HG02623 (cell line): Measurements from ENCODE around the gene RAB28.

Source experiments
- ATAC-seq: cut with Tn5 transposase; IDR thresholded peaks from one replicate; pipeline ENCODE4 v1.9.1; 2021; ENCODE audit warnings: moderate library complexity; ENCODE audit not compliant: unreplicated experiment

RAB28 gene

DNA sequence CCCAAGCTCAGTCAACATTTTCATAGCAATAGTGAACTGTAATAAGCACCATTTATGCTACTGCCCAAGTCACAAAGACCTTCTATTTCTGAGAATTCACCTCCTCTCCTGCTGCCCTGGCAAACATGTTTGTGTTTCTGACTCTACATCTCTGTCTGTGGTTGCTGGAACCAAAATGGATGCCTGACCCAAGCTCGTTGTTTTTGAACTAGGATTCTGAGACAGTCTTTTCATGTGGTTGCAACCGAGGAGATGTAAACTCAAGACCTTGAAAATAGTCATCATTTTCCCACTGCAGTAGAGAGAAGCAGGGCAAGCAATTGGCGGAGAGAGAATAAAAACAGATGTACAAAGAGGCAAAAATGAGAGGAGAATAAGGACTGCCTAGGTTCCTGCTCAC is 160.2 kb downstream of the RAB28 start:
- no peak for ATAC-seq

- ATAC-seq: no peak
Measured at GRCh38 chr4:13322681-13323101, 161.4 kb downstream of the RAB28 start.
